Measurements from ENCODE around the gene TMEFF1. TPM values are rescaled to one million over a fixed set of nuclear protein-coding genes. Genes with fewer than 3 reads are reported as not detected.

TMEFF1 gene
- total RNA-seq, 1 donor from 2014 or later: 14.8 TPM

DNA sequence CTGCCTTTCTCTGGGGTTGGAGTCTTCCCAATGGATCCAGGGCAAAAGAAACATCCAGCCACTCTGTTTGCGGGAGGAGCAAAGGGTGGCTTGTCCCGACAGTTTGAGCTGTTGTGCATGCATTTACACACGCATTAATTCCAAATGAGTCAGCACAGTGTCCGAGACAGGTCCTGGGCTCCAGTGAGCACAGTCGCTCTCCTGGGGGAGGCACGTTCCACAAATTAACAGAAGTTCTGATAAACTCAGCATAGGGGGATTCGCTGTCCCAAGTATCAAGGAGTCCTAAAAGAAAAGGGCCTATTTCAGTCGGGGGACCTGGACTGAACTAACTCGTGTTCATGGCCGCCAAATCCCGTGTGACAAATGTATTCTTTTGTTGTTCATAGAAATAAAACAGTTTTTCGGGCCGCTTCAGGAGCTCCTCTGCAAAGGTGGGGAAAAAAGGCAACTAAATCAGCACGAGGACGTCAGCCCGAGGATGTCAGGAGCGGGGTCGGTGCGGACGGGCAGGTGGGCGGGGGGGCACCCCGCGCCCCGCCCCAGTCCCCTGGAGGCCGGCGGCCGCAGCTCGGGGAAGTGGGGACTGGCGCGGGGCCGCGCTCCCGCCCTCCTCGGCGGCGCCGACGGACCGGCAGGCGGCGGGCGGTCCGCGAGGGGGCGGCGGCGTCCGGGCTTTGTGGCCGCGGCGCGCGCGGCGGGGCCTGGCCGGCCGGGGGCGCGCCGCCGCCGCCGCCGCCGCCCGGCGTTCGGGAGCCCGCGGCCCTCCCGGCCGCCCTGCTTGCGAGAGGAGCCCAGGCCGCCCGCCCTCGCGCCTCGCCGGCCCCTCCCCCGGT lies 46.2 kb upstream of the TMEFF1 start, which contains the start of gene MSANTD3:
TSS of gene MSANTD3 (plus strand) at position 614 of the 836 bp plus-strand sequence. CDS start 14,796 bp downstream, outside the sequence.
- TF ChIP-seq, protein P1, sequence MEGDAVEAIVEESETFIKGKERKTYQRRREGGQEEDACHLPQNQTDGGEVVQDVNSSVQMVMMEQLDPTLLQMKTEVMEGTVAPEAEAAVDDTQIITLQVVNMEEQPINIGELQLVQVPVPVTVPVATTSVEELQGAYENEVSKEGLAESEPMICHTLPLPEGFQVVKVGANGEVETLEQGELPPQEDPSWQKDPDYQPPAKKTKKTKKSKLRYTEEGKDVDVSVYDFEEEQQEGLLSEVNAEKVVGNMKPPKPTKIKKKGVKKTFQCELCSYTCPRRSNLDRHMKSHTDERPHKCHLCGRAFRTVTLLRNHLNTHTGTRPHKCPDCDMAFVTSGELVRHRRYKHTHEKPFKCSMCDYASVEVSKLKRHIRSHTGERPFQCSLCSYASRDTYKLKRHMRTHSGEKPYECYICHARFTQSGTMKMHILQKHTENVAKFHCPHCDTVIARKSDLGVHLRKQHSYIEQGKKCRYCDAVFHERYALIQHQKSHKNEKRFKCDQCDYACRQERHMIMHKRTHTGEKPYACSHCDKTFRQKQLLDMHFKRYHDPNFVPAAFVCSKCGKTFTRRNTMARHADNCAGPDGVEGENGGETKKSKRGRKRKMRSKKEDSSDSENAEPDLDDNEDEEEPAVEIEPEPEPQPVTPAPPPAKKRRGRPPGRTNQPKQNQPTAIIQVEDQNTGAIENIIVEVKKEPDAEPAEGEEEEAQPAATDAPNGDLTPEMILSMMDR (IDR thresholded peaks at IDR 0.05; ENCODE audit: insufficient read depth, low read depth, low read length): no peak
- TF ChIP-seq EZH2 (IDR thresholded peaks at IDR 0.05; ENCODE audit: insufficient read depth, low read length): no peak
- peak within 1 kb of the TSS; percentile 95 for H3K4me3 Mint-ChIP-seq (ENCODE audit: unreplicated experiment)
- peak within 1 kb of the TSS; percentile 76 for H2AFZ ChIP-seq (ENCODE audit: low read depth, low read length)

DNA sequence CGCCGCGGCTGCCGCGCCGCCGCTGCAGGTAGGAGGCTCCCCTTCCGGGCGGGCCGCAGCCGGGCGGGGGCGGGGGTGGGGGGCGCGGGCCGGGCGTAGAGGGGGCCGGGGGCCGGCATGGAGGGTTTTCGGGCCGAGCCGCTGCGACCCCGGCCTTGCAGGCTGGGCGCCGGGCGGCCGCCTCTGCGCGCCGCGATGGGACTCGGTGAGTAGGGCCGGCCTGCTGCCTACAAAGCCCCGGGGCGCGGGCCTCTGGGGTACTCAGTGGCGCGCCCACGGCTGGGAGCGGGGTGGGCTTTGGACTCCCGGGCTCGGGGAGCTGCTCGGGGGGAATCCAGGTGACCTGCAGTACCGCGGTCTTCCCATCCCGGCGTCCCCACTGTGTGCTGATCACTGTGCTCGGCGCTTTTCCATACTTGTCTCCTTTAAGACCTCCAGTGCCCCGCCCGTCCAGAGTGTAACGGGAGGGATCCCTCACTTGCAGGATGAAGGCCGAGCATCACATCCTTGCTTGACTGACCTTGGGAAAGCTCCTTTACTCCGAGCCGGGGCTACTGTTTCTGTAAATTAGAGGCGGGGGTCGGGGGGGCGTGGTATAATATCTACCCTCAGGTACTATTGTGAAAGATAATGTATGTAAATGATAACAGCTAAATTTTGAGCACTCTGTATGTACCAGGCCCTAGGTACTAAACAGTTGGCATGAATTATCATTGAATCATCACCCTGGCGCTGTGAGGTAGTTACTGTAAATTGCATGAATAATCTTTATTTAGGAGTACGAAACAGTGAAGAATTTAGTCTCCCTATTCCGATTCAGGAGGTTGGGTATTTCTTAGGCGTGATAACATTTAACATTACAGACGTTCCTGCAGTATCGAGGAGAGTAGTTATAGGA lies 45.3 kb upstream of the TMEFF1 start:
- peak overlapping the region; percentile 84 for H3K4me3 Mint-ChIP-seq (ENCODE audit: unreplicated experiment)
- no peaks in the 10 kb centered on the region for H3K27me3 ChIP-seq (ENCODE audit: insufficient read depth, low read length)
- no peaks in the 10 kb centered on the region for H3K27me3 Mint-ChIP-seq (ENCODE audit: low read depth, unreplicated experiment)
- no peak overlapping the region for H2AFZ ChIP-seq (ENCODE audit: low read depth, low read length)
- H3K79me2 ChIP-seq (ENCODE audit: insufficient read depth, low read length): peaks cover 47% of the 10 kb centered on the region
- peak overlapping the region; percentile 97 for H3K27ac Mint-ChIP-seq (ENCODE audit: unreplicated experiment)
- peak overlapping the region; percentile 76 for H3K4me3 ChIP-seq (ENCODE audit: insufficient read depth, low read depth, low read length)
- peaks cover 11% of the 10 kb centered on the region for H4K20me1 ChIP-seq (ENCODE audit: insufficient read depth, low read length)
- H3K36me3 Mint-ChIP-seq (ENCODE audit: low read depth, unreplicated experiment): peaks cover 10% of the 10 kb centered on the region
- peak overlapping the region; percentile 94 for H3K9ac ChIP-seq (ENCODE audit: low read length)
- H3K4me1 ChIP-seq (ENCODE audit: insufficient read depth, low read length): peaks cover 29% of the 10 kb centered on the region
- FAIRE-seq (no peak), DNase-seq (ENCODE audit: low read depth) (peak; percentile 75)
- H3K4me2 ChIP-seq (ENCODE audit: low read length): peak overlapping the region; percentile 92
- H3K4me1 Mint-ChIP-seq (ENCODE audit: low read depth, unreplicated experiment): peaks cover 41% of the 10 kb centered on the region
- peak overlapping the region; percentile 100 for H3K27ac ChIP-seq (ENCODE audit: low read depth, low read length)
- H3K9me3 Mint-ChIP-seq (ENCODE audit: unreplicated experiment): no peaks in the 10 kb centered on the region
- no peaks in the 10 kb centered on the region for H3K9me3 ChIP-seq (ENCODE audit: insufficient read depth, low read depth, low read length)
- TF ChIP-seq, protein P1 (IDR thresholded peaks at IDR 0.05; ENCODE audit: insufficient read depth, low read depth, low read length): no peak
- no peak for TF ChIP-seq EZH2 (IDR thresholded peaks at IDR 0.05; ENCODE audit: insufficient read depth, low read length)
- H3K36me3 ChIP-seq (ENCODE audit: insufficient read depth, low read length): no peaks in the 10 kb centered on the region

More for the DNA sequence above, 46.2 kb upstream of the TMEFF1 start, which contains the start of gene MSANTD3:
- peaks cover 38% of the 10 kb centered on the region for H3K79me2 ChIP-seq (ENCODE audit: insufficient read depth, low read length)
- FAIRE-seq (no peak), DNase-seq (ENCODE audit: low read depth) (peak; percentile 71)
- no peaks in the 10 kb centered on the region for H3K36me3 ChIP-seq (ENCODE audit: insufficient read depth, low read length)
- H3K9ac ChIP-seq (ENCODE audit: low read length): peak within 1 kb of the TSS; percentile 98
- peaks cover 29% of the 10 kb centered on the region for H3K4me1 ChIP-seq (ENCODE audit: insufficient read depth, low read length)
- peaks cover 8% of the 10 kb centered on the region for H3K36me3 Mint-ChIP-seq (ENCODE audit: low read depth, unreplicated experiment)
- H3K4me2 ChIP-seq (ENCODE audit: low read length): peak within 1 kb of the TSS; percentile 94
- peak within 1 kb of the TSS; percentile 100 for H3K27ac ChIP-seq (ENCODE audit: low read depth, low read length)
- no peaks in the 10 kb centered on the region for H3K9me3 ChIP-seq (ENCODE audit: insufficient read depth, low read depth, low read length)
- peak within 1 kb of the TSS; percentile 98 for H3K27ac Mint-ChIP-seq (ENCODE audit: unreplicated experiment)
- H3K4me1 Mint-ChIP-seq (ENCODE audit: low read depth, unreplicated experiment): peaks cover 37% of the 10 kb centered on the region
- peaks cover 5% of the 10 kb centered on the region for H4K20me1 ChIP-seq (ENCODE audit: insufficient read depth, low read length)
- H3K9me3 Mint-ChIP-seq (ENCODE audit: unreplicated experiment): no peaks in the 10 kb centered on the region
- peak within 1 kb of the TSS; percentile 84 for H3K4me3 ChIP-seq (ENCODE audit: insufficient read depth, low read depth, low read length)
- no peaks in the 10 kb centered on the region for H3K27me3 ChIP-seq (ENCODE audit: insufficient read depth, low read length)
- H3K27me3 Mint-ChIP-seq (ENCODE audit: low read depth, unreplicated experiment): no peaks in the 10 kb centered on the region

Measured in astrocyte (in vitro differentiated cells and primary cell).